Activated CD8-positive, alpha-beta memory T cell treated with anti-CD3 and anti-CD28 coated beads, Interleukin-2, amount 50 U/mL, for 24 hours (primary cell): ENCODE data around the gene CLEC4M.
"Not testable (repeated sequence)": the region's sequence is repeated elsewhere in the genome, so short reads cannot be mapped to it uniquely, and the experiment has no call there.

Experiments
- DNase-seq: peaks from one replicate; pipeline ENCODE4 v3.0.0-alpha.2; 2020; ENCODE audit errors: extremely low read depth

Gene CLEC4M

GRCh38 chr19:7740682-7741054 is 22.4 kb upstream of the CLEC4M start:
- no peak for DNase-seq

GRCh38 chr19:7742575-7742974 is 20.5 kb upstream of the CLEC4M start:
- no peak for DNase-seq

DNA sequence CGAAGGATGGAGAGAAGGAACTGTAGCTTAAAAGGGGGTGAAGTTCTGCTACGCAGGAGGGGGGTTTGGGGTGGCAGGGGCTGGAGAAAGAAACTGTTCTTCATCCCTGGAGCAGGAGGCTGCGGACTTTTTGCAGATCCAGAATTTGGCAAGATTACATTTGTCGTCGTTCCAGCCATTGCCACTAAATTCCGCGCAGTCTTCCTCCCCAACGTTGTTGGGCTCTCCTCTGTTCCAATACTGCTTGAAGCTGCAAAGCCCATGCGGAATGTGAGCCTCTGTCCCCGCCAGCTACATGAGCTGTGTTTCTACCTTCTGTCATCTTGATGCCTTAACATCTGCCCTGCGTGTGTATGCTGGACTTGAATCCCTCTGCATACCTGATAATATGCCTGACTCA is 20.1 kb upstream of the CLEC4M start:
- no peak for DNase-seq

DNA sequence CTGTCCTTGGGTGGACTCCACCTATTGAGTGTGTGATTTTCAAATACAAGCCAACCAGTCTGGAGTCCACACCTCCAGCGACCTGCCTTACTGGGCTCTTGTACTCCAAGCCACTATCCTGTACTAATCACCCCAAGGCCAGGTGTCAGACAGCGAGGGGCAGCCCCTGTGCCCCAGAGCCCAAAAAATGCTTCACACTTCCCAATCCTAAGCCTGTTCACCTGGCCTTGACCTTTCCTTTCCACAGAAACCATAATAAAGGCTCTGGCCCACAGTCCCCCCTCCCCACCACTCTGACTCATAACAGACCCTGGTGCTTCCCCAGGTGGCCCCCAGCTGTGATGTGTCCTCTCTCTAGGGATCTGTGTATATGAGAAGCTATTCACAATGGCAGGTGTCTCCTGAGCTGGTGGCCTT is 19.6 kb upstream of the CLEC4M start:
- no peak for DNase-seq

GRCh38 chr19:7744199-7744786 is 18.8 kb upstream of the CLEC4M start:
- no peak for DNase-seq

DNA sequence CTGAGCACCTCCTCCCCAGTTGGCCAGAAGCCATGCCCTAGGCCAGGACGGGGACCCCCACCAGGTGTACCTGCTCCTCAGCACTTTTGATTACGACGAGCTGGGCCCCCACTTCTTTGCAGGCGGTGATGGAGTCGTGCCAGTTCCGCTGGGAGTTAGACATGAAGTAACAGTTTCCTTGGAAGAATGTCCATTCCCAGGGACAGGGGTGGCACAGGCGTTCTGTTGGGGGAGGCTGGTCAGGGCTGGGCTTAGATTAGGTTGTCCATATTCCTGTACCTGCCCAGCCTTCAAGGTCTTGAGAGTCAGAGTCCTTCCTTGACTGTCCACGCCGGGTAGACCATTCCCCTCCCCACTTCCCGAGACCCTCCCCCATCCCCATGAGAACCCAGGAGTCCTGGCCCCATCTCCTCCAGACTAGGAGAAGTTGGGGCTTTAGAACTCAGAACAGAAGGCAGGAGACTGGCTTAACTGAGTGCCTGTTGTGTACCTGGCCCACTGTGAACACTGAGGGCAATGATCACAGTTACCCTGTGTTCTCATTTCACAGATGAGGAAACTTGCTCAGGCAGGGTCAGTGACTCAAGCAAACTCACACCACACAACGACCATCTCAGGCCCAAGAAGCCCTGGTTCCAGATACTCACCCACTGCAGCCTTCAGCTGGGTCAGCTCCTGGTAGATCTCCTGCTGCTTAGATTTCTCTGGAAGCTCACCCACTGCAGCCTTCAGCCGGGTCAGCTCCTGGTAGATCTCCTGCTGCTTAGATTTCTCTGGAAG is 18.0 kb upstream of the CLEC4M start:
- DNase-seq = no peak

DNA sequence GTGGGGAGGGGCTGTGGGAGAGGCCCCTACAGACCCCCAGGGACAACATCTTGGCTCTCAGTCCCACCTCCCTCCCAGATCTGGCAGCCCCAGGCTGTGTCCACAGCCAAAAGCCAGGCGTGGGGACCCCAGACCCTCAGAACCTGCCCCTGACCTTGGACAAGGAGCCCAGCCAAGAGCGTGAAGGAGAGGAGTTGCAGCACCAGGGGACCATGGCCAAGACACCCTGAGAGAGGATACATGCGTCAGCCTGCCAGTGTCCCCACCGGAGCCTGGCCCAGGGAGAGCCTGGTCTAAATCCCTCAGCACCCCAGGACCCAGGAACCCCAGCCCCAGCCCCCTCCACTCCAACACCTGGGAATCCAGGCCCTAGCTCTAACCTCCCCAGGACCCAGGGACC is 16.7 kb upstream of the CLEC4M start:
- not testable (repeated sequence) for DNase-seq

GRCh38 chr19:7746903-7747884 is 15.8 kb upstream of the CLEC4M start, which contains the start of gene CD209:
CD209 (minus strand) TSS chr19:7747534; CDS start chr19:7747511, 23 bp downstream.
- DNase-seq = no peak

GRCh38 chr19:7748171-7748570 is 14.9 kb upstream of the CLEC4M start:
- no peak for DNase-seq

GRCh38 chr19:7748756-7749155 is 14.3 kb upstream of the CLEC4M start:
- DNase-seq = no peak

DNA sequence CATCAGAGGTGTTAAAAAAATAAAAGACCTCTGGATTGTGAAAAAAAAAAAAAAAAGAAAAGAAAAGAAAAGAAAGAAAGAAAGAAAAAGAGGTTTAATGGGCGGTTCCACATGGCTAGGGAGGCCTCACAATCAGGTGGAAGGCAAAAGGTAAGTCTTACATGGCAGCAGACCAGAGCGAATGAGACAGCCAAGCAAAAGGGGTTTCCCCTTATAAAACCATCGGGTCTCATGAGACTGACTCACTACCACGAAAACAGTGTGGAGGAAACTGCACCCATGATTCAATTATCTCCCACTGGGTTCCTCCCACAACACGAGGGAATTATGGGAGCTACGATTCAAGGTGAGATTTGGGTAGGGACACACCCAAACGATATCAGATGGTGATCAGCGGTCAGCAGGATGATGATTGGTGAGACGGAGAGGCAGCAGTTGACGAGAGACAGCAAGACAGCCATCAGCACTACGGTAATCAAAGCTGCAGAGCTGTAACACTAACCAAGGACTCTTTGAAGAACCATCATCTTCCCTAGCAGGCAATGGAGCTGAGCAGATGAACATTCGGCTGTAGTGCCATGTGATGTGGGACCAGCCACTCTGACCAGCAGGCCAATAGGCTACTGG is 11.8 kb upstream of the CLEC4M start:
- peak; percentile 17 for DNase-seq

GRCh38 chr19:7756258-7756657 is 6.8 kb upstream of the CLEC4M start:
- no peak for DNase-seq

- DNase-seq = no peak
These were observed 5.7 kb upstream of the CLEC4M start for GRCh38 chr19:7757358-7757757.

DNA sequence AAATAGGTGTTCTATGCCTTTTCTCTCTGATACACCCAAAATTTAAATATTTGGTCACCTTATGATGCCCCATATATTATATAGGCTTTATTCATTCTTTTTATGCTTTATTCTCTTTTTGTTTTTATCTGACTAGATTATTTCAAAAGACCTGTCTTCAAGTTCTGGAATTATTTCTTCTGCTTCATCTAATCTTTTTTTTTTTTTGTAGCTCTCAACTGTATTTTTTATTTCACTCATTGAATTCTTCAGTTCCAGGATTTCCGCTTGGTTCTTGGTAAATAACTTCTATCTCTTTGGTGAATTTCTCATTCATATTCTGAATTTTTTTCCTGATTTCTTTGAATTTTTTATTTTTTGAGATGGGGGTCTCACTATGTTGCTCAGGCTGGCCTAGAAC is 3.9 kb upstream of the CLEC4M start:
- no peak for DNase-seq

DNA sequence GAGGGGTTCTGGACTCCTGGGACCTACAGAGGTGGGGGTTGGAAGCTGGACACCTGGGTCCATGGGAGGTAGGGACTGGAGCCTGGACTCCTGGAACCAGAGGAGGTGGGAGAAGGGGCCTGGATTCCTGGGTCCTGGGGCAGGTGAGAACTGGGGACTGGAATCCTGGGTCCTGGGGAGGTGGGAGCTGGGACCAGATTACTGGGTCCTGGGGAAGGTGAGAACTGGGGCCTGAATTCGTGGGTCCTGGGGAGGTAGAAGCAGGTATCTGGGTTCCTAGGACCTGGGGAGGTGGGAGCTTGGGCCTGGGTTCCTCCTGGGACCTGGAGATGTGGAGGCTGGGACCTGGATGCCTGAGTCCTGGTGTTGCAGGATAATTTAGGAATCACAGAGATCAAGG is 653 bp downstream of the CLEC4M start:
- no peak for DNase-seq

- not testable (repeated sequence) for DNase-seq
These were observed 1.1 kb downstream of the CLEC4M start for GRCh38 chr19:7764157-7764556.

GRCh38 chr19:7765043-7765442 is 2.0 kb downstream of the CLEC4M start:
- DNase-seq = not testable (repeated sequence)

DNA sequence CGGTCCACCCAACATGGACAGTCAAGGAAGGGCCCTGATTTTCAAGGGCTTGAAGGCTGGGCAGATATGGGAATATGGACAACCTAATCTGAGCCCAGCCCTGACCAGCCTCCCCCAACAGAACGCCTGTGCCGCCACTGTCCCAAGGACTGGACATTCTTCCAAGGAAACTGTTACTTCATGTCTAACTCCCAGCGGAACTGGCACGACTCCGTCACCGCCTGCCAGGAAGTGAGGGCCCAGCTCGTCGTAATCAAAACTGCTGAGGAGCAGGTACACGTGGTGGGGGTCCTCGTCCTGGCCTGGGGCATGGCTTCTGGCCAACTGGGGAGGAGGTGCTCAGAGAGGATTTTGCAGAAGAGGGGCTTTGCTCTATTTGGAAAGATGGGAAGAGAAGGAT is 3.5 kb downstream of the CLEC4M start:
- no peak for DNase-seq

DNA sequence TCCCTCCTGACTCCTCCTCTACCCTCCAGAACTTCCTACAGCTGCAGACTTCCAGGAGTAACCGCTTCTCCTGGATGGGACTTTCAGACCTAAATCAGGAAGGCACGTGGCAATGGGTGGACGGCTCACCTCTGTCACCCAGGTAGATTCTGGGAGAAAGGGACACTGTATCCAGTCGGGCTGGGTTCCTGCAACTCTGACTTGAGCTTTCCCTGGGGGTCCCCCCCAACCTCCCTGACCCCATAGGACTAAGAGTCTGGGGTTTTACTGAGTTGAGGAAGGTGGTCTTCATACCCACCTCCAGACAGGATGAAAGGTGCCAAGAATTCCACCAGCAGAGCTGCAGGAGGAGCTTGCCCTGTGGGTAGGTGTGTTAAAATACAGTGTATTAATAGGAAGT is 4.4 kb downstream of the CLEC4M start:
- DNase-seq = no peak

DNA sequence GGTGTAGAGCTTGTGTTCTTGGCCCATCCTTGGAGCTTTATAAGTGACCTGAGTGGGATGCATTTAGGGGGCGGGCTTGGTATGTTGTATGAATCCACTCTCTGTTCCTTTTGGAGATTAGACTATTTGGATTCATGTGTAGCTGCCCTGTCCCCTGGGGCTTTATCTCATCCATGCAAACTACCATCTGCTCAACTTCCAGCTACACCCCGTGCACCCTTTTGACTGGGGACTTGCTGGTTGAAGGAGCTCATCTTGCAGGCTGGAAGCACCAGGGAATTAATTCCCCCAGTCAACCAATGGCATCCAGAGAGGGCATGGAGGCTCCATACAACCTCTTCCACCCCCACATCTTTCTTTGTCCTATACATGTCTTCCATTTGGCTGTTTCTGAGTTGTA is 6.1 kb downstream of the CLEC4M start:
- no peak for DNase-seq

- DNase-seq = no peak
These were observed 8.0 kb downstream of the CLEC4M start for GRCh38 chr19:7771072-7771471.

DNA sequence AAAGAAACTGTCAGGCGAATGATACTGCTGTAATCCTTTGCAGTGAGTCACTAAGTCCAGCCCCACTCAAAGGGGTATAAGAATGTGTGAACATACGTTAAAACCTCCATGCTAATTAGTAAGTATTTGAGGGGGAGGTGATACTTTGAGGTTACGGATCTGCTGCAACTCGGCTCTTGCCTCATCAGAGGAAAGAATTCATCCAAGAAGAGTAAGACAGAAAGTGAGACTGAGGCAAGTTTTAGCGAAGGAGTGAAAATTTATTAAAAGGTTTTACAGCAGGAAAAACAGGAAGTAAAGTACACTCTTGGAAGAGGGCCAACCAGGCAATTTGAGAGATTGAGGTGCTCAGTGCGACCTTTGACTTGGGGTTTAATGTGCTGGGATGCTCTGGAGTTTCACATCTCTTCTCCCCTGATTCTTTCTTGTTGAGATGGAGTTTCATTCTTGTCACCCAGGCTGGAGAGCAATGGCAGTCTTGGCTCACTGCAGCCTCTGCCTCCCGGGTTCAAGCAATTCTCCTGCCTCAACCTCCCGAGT is 9.8 kb downstream of the CLEC4M start:
- no peak for DNase-seq
